ENCODE results near the gene ERFL.
"Not testable (repeated sequence)": the region's sequence is repeated elsewhere in the genome, so short reads cannot be mapped to it uniquely, and the experiment has no call there.

Gene ERFL

DNA sequence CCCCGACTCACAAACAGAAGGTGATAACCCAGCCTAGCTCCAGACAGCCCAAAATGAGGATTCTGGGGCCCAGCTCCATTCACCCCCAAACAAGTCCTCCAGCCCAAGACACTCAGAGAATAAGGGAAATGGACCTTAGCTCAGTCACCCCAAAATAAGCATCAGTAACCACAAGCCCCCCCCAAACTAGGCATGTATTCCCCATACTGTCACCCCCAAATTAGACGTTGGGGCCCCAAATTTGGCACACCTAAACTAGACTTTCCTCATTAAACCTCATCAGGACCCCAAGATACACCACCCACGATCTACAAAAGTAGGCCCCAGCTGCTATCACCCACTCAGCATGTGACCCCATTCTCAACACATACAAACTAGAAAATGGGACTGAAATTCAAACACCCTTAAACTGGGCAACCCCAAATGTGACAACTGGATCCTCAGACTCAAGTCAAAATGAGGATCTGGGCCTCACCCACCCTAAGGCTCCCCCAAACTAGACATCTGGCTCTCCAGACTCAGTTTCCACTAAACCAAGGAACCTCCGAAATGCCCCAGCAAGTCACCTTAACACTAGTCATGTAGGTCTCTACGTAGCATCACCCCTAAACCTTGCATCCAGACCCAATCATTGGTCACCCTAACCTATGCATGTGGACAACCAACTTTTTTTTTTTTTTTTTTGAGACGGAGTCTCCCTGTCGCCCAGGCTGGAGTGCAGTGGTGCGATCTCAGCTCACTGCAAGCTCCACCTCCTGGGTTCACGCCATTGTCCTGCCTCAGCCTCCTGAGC is 13.4 kb upstream of the ERFL start:
- no peak for DNase-seq (ENCODE audit: low spot score)

DNA sequence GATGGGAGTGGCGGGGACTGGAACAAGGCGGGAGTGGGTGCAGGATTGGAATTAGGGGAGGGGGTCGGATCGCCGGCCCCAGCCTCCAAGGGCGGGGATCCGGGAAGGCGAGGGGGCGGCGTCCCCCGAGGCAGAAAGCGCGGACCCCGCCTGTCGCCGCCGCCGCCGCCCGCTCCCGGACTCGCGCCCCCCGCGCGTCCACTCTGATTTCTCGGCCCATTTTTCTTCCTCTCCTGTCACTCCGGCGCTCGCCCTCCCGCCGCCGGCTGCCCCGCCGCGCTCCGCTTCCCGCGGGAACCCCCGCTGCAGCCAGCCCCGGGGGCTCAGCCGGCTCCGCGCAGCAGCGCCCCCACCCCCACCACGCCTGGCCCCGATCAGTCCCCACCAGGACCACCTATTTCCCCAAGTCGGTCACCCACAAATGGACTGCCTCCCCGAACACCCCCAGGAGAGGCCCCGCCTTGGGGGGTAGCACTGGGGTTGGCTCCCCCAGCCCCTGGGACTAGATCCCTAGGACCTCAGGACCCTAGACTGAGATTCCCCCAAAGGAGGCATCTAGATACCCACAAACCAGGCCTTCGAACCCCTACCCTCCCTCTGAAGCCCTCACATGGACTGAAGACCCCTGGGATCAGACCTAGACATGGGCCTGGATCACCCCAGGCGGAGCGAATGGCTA is 12.6 kb upstream of the ERFL start:
- no peak for DNase-seq (ENCODE audit: low spot score)

- DNase-seq (ENCODE audit: low spot score): no peak
Measured at GRCh38 chr19:41939861-41940730, 11.8 kb upstream of the ERFL start.

- not testable (repeated sequence) for DNase-seq (ENCODE audit: low spot score)
Measured at GRCh38 chr19:41939209-41939608, 11.0 kb upstream of the ERFL start.

- no peak for DNase-seq (ENCODE audit: low spot score)
Measured at GRCh38 chr19:41937525-41938468, 9.5 kb upstream of the ERFL start.

GRCh38 chr19:41936961-41937360 is 8.7 kb upstream of the ERFL start:
- no peak for DNase-seq (ENCODE audit: low spot score)

GRCh38 chr19:41936416-41936850 is 8.2 kb upstream of the ERFL start:
- peak; percentile 50 for DNase-seq (ENCODE audit: low spot score)

DNA sequence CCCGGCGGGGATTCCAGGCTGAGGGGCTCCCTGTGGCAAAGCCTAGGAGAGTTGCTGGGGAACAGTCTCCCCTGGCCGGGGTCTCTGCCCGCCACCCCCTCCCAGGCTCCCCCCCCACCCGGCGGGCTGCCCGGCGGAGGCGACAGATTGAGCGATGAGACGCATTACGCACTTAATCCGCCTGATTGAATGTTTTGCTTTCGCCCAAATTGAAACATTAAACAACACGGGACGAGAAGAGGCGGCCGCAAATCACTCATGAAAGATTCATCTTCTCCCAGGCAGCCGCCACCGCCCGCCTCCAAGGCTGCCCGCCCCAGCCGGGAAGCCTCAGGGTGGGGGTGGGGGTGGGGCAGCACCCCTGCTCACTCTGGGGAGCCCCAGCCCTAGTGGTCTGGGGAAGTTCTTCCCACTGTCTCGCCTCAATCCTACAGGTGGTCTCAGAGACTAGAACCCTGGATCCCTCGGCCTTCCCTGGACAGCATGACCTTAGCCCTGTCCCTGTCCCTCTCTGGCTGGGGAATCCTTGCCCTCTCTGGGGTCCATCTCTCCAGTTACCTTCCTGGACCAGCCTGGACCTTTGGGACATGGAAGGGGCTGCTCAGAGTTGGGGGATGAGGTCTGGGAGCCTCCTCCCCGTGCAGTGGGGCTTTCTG is 7.6 kb upstream of the ERFL start:
- no peak for DNase-seq (ENCODE audit: low spot score)

DNA sequence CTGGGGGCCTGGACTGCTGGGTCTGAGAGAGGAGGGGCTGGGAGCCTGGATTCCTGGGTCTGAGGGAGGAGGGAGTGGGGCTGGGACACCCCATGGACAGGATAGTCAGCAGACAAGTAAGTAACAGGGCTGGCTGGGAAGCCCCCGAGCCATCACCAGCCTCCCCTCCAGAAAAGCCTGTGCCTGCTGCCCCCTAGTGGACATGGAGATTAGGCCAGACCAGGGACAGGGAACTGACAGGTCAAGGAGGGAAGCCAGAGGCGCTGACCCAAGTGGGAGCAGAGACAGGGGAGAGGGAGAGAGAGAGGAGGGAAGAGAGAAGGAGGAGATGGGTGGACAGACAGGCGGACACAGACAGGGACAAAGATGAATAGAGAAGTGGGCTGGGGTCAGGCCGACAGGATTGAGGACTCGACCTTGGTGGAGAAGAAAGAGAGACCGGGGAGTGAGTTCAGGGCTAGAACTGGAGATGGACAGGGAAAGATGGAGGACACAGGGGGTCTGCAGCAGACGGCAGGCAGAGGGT is 6.7 kb upstream of the ERFL start:
- DNase-seq (ENCODE audit: low spot score): peak; percentile 73

GRCh38 chr19:41933693-41934426 is 5.6 kb upstream of the ERFL start:
- no peak for DNase-seq (ENCODE audit: low spot score)

DNA sequence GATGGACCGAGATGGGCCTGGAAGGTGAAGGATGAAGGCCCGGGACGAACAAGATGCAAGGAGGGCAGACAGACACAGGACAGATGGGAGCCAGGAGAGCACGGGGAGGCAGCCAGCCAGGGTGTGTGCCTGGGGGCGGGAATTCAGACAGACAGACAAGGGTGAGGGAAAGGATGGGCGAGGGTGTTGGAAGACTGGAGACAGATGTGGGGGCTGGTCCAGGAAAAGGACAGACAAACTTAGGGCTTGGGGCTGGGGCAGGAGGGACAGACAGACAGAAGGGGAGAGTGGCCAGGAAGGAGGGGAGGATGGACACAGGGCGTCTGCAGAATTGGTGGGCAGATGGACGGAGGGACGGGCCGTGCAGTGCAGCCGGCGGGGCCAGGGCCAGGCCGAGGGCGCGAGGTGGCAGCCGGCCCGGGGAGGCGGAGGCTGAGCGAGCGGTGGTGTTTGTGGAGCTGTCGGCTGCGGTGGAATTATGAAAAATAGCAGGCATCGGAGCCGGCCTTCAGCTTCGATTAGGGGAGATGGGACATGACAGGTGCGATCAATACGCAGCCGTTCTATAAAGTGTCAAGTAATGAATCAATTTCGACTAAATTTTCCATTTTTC is 4.6 kb upstream of the ERFL start:
- DNase-seq (ENCODE audit: low spot score): no peak

- no peak for DNase-seq (ENCODE audit: low spot score)
Measured at GRCh38 chr19:41932259-41932719, 4.0 kb upstream of the ERFL start.

GRCh38 chr19:41930926-41931592 is 2.8 kb upstream of the ERFL start:
- DNase-seq (ENCODE audit: low spot score): no peak

- no peak for DNase-seq (ENCODE audit: low spot score)
Measured at GRCh38 chr19:41930322-41930722, 2.1 kb upstream of the ERFL start.

- no peak for DNase-seq (ENCODE audit: low spot score)
Measured at GRCh38 chr19:41929536-41930071, 1.4 kb upstream of the ERFL start.

DNA sequence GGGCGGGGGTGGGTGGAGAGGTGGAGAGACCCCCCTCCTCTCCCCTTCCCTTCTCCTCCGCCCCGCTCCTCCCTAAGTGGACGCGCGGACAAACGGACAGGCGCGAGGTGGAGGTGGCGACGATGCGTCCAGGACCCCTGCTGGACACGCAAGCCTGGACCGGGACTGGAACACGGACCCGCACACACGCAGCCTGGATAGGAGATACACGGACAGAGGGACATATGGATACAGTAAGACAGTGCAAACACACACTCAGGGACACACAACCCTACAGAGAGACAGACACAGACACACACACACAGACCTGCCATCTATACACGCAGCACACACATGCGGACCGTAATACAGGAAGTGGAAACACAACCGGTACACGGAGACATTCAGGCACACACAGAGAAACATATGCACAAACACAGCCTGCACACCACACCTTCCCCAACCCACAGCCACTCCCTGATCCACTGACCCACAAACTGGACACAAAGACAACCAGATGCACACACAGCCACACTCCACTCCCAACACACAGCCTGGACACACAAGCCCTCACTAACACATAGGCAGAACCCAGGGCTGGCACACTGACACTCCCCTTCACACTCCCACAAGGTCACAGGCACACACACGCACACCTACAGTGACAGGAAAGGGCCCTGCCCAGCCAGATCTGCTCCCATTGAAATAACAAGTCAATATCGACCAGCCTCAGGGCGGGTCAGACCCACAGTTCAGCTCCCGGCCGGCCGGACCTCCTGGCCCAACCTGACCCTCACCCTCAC is 696 bp upstream of the ERFL start:
- DNase-seq (ENCODE audit: low spot score): peak; percentile 46

GRCh38 chr19:41927497-41928192 is 604 bp downstream of the ERFL start:
- DNase-seq (ENCODE audit: low spot score): no peak

Measured in SW480 (cell line).